Duodenal mucosa (tissue), 2 donors: ENCODE results near the gene COLEC11.

Experiments used
- H3K27ac ChIP-seq: one replicate; pipeline ENCODE4 v1.7.0; 2013; ENCODE audit warnings: low read depth, low read length
- H3K27me3 ChIP-seq, 2 donors: one replicate each; pipeline ENCODE4 v1.7.0; 2013; ENCODE audit warnings: low read length in 2 of 2, control low read depth in 1 of 2; ENCODE audit not compliant: insufficient read depth in 2 of 2, control insufficient read depth in 1 of 2
- H3K36me3 ChIP-seq, 2 donors: one replicate each; pipeline ENCODE4 v1.7.0; 2013; ENCODE audit warnings: low read length in 2 of 2, control low read depth in 1 of 2; ENCODE audit not compliant: insufficient read depth in 2 of 2, control insufficient read depth in 1 of 2
- H3K4me1 ChIP-seq, 2 donors: one replicate each; pipeline ENCODE4 v1.7.0; 2013; ENCODE audit warnings: low read length in 2 of 2, control low read depth in 1 of 2; ENCODE audit not compliant: insufficient read depth in 2 of 2, control insufficient read depth in 1 of 2
- H3K4me3 ChIP-seq, 2 donors: one replicate each; pipeline ENCODE4 v1.7.0; 2013; ENCODE audit warnings: low read length in 2 of 2, low read depth in 1 of 2
- H3K9ac ChIP-seq, 2 donors: one replicate each; pipeline ENCODE4 v1.7.0; 2013; ENCODE audit warnings: low read length in 2 of 2, low read depth in 1 of 2
- H3K9me3 ChIP-seq, 2 donors: one replicate each; pipeline ENCODE4 v1.7.0; 2013; ENCODE audit warnings: low read length in 2 of 2, control low read depth in 1 of 2; ENCODE audit not compliant: control insufficient read depth in 1 of 2

Gene COLEC11

DNA sequence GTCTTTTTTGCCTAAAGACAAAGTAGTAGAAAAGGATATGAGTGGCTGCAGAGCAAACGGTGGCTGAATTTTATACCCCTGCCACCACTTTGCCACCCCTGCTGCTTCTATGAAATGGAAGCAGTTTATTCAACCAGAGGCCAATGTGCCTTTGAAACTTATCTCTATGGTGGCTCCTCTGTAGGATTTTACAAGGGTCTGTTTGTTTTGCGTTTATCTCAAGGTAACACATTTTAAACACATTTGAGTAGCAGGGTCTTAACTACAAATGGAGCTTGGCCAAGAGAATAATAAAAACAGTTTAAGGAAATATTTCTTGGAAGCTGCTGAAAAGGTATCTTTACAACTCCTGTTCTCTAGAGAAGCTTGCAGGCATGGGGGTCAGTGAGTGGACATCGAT, 69.2 kb downstream of the COLEC11 start:
- H3K27me3 ChIP-seq, result no peaks in the 10 kb centered on the region
- no peak overlapping the region for H3K9ac ChIP-seq
- no peak overlapping the region for H3K4me3 ChIP-seq
- no peaks in the 10 kb centered on the region for H3K4me1 ChIP-seq
- H3K36me3 ChIP-seq, result no peaks in the 10 kb centered on the region
- H3K27ac ChIP-seq, result no peak overlapping the region
- no peaks in the 10 kb centered on the region for H3K9me3 ChIP-seq

DNA sequence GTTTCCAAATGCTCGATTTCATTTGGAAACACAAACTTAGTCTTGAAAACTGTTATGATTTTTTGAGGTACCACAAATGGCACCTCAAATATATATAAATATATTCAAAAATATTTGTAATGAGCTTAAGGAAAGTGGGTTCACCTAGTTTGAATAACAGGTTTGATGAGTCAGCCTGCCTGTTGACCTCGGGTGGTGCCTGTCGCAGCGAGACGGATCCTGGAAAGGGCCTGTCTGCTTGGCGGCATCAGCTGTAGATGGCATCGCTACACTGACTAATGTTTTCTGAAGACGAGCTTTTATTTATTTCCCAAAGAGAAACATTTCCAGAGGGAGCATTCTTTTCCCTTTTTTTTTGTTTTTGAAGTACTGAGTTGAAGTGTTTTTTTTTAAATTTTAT, 70.0 kb downstream of the COLEC11 start:
- Histone ChIP-seq H3K9me3 (no peaks in the 10 kb centered on the region), H3K9ac (no peak overlapping the region), H3K36me3 (no peaks in the 10 kb centered on the region), H3K4me3 (no peak overlapping the region), H3K27me3 (no peaks in the 10 kb centered on the region), H3K27ac (no peak overlapping the region), H3K4me1 (no peaks in the 10 kb centered on the region)

DNA sequence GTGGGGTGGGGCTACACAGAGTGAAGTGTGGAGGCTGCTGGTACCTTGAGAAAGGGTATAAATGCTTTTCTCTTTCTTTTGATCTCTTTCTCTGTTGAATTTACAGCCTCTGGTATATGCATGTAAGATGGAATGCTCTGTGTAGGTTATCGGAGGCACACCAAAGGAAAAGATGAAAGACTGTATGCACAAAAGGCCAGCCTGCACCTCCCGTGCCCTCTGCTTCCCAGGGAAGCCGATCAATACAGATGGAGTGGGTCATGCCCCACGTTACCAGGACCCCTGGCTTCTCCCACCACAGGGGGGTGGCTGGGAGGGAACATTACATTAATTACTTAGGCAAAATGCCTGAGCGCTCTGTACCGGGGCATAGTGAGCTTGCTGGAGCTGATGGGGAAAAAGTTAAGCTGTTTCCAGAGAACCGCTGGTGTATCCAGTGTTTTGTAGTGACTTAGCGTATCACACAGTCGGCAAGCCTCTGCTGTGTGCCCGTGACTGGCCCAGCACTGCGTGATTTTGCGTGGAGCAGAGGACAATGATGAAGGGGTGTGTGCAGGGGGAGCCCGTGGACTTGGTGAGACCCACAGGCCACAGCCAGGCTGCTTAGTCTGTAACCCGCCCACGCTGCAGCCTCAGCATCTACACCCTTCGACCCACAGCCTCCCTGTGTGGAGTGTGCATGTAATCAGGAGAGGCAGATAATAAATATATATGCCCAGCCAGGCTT, 71.1 kb downstream of the COLEC11 start:
- H3K4me3 ChIP-seq, result no peak overlapping the region
- H3K9ac ChIP-seq, result no peak overlapping the region
- no peaks in the 10 kb centered on the region for H3K4me1 ChIP-seq
- no peaks in the 10 kb centered on the region for H3K27me3 ChIP-seq
- no peak overlapping the region for H3K27ac ChIP-seq
- no peaks in the 10 kb centered on the region for H3K9me3 ChIP-seq
- no peaks in the 10 kb centered on the region for H3K36me3 ChIP-seq

DNA sequence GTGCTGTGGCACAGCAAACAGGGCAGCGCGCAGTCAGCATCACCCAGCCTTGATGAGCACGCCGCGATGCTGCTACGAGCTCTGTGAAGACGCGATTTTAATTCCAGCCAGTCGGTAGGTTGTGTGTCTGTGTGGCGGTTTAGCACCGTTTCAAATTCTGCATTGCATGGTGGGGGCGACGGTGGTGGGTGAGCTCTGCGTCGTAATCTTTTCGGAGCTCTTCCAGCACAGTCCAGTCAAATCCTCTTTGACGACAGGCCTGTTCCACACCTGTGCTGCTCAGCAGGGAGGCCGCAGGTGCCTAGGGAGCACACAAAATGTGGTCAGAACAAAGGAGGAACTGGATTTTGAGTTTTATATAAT, 71.7 kb downstream of the COLEC11 start:
- H3K4me1 ChIP-seq, result no peaks in the 10 kb centered on the region
- H3K27ac ChIP-seq, result no peak overlapping the region
- H3K9me3 ChIP-seq, result no peaks in the 10 kb centered on the region
- no peak overlapping the region for H3K4me3 ChIP-seq
- no peaks in the 10 kb centered on the region for H3K36me3 ChIP-seq
- no peak overlapping the region for H3K9ac ChIP-seq
- H3K27me3 ChIP-seq, result no peaks in the 10 kb centered on the region

DNA sequence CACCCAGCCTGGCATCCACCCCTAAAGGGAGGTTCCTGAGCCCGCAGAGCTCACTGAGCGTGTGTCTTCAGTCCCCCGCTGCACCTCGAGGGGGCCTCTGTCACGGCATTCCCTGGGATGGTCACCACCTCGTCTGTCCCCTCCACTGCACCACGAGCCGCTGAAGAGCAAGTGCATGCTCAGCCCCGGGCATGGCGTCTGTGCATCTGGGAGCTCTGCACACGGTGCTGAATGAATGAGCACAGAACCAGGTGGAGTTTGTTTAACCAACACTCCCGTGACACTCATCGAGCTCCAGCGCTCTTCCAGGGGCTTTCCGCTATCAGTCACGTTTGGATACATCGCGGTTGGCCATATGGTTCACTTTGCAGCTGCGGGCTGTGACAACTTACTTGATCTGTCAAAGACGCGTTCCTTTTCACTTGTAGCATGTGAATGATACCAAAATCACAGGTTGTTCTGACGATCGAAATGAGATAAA, 72.3 kb downstream of the COLEC11 start:
- Histone ChIP-seq H3K9me3 (no peaks in the 10 kb centered on the region), H3K4me3 (no peak overlapping the region), H3K36me3 (no peaks in the 10 kb centered on the region), H3K4me1 (no peaks in the 10 kb centered on the region), H3K9ac (no peak overlapping the region), H3K27ac (no peak overlapping the region), H3K27me3 (no peaks in the 10 kb centered on the region)

DNA sequence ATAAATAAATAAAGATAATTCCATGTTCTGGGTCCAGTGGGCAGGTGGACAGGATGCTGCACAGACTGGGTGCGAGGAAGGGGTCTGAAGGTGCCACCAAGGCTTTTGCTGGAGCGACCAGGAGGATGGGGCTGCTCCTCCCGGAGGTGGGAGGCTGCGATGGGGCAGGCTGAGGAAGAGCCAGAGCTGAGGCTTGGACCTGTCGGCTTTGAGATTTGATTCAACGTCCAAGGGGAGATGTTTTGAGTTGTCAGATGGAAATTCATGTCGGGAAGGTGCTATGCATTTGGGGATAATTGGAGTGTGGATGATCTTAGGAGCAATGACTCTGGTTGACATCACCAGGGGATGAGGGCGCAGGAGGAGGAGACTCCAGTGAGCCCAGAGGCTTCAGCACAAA, 74.7 kb downstream of the COLEC11 start:
- no peaks in the 10 kb centered on the region for H3K9me3 ChIP-seq
- H3K4me3 ChIP-seq, result no peak overlapping the region
- no peak overlapping the region for H3K9ac ChIP-seq
- no peaks in the 10 kb centered on the region for H3K4me1 ChIP-seq
- H3K36me3 ChIP-seq, result no peaks in the 10 kb centered on the region
- H3K27me3 ChIP-seq, result no peaks in the 10 kb centered on the region
- no peak overlapping the region for H3K27ac ChIP-seq

DNA sequence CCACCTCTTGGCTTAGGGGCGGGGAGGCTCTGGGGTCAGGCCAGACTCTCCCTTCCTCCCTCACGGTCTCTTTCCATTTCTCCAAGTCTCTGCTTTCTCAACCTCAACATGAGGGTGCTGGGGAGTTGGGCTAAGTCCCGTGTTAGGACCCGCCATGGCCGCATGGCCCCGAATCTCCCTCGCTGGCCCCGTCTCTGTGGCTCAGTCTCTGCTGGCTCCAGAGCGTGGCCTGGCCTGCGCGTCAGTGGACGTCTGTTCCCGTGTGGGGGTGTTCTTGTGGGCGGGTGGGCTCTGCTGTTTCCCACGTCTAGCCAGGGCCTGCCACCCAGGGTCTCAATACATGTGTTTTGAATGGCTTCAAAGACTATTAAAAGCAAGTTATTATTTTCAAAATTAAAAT, 75.5 kb downstream of the COLEC11 start:
- Histone ChIP-seq H3K9ac (no peak overlapping the region), H3K27ac (no peak overlapping the region), H3K27me3 (no peaks in the 10 kb centered on the region), H3K4me3 (no peak overlapping the region), H3K4me1 (no peaks in the 10 kb centered on the region), H3K36me3 (no peaks in the 10 kb centered on the region), H3K9me3 (no peaks in the 10 kb centered on the region)

DNA sequence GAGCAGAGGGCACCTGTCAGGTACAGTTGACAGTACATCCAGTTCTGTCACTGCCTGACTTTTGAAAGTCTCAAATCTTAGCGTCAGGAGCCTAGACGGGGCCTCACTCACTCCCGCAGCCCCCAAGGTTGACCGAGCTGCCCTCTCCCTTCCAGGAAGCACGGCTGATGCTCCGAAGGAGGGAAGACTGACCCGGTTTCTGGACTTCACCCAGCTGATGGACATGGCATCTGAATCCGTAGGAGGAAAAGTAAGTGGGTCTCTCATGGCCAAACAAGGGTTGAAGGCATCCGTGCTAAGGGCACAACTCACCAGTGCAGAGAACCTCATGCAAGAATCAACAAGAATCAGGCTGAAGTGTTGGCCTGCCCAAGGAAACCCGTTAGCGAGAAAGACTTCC, 76.0 kb downstream of the COLEC11 start:
- Histone ChIP-seq H3K27me3 (no peaks in the 10 kb centered on the region), H3K36me3 (no peaks in the 10 kb centered on the region), H3K27ac (no peak overlapping the region), H3K4me3 (no peak overlapping the region), H3K9ac (no peak overlapping the region), H3K4me1 (no peaks in the 10 kb centered on the region), H3K9me3 (no peaks in the 10 kb centered on the region)

DNA sequence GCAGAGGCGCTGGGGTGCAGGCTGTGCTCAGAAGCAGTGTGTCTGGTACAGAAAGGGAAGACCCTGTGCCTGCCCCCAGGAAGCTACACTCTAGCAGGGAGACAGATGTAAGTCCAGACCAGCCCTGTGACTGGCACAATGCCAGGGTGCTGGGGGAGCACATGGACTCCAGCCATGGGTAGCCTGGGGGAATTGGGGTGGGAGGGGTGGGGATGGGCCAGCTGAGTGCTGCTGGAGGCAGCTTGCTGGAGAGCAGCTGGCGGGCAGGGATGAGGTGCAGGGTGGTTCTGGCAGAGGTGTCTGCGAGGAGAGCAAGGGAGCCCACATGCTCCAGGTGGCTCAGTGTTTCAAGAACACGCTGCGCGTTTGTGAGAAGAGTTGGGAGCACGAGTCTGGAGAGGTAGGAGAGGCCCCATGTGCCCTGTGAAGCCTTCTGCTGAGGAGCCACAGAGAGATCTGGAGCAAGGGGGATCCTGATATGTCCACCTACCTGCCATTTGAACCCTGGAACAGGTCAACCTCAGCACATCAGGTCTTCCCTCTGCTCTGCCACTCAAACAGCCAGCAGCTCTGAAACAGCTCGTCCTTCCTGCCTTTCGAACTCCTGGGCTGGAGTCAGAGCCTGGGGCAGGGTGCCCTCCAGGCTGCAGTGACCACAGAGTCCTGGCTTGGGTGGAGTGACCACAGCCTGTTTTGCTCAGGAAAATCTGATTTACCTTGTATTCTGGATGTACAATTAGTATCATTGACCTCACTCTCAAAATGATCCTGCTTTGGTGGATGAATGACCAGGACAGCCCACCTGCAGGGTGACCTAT, 78.2 kb downstream of the COLEC11 start:
- no peaks in the 10 kb centered on the region for H3K36me3 ChIP-seq
- no peak overlapping the region for H3K4me3 ChIP-seq
- H3K27me3 ChIP-seq, result no peaks in the 10 kb centered on the region
- H3K4me1 ChIP-seq, result no peaks in the 10 kb centered on the region
- no peak overlapping the region for H3K9ac ChIP-seq
- H3K27ac ChIP-seq, result no peak overlapping the region
- no peaks in the 10 kb centered on the region for H3K9me3 ChIP-seq

DNA sequence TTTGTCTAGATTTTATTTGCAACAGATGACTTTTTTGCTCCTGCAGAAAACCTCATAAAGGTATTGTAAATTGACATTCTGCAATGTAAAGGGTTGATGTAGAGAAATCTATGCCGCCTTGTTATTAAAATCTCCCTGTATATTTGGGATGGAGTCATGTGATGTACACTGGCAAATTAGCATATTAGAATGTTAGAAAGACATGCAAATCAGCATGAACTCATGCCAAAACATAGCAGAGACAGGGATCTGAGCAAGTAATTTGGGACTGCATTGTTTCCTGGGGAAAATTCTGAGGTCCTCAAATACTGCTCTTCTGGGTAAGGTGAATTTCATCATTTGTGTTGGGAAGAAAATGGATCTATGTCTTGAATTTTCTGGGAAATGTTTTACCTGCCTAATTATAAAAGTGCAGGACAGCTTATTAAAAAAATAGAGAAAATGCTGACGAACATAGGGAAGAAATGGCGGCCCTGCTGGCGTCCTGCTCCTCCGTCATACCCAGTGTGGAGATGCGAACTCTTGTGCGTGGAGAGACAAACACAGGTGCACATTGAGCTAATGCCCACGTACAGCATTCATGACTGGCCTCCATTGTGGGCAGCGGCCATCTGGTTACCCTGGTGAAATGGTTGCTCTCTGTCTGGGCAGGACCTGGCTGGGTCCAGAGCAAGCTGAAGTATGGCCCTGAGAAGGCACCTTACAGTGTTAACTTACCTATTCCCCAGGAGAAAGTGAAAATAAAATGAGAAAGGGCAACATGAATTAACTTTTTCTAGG, 79.3 kb downstream of the COLEC11 start:
- Histone ChIP-seq H3K27me3 (no peaks in the 10 kb centered on the region), H3K4me3 (no peak overlapping the region), H3K4me1 (no peaks in the 10 kb centered on the region), H3K36me3 (no peaks in the 10 kb centered on the region), H3K27ac (no peak overlapping the region), H3K9me3 (no peaks in the 10 kb centered on the region), H3K9ac (no peak overlapping the region)
